Measurements from ENCODE around the gene GLP1R. TPM values are rescaled to one million over a fixed set of nuclear protein-coding genes. Genes with fewer than 3 reads are reported as not detected.

The GLP1R gene
- total RNA-seq, 1 donor from 2014 or later, result 4.3 TPM

GRCh38 chr6:39063526-39063925 lies 14.9 kb downstream of the GLP1R start:
- DNase-seq (ENCODE audit: extremely low spot score, unreplicated experiment), result no peak
- Mint-ChIP-seq H3K27me3 (peaks cover 26% of the 10 kb centered on the region), H3K36me3 (no peaks in the 10 kb centered on the region), H3K9me3 (no peaks in the 10 kb centered on the region), H3K4me1 (ENCODE audit: unreplicated experiment) (peaks cover 18% of the 10 kb centered on the region), H3K27ac (no peak overlapping the region), H3K4me3 (no peak overlapping the region)
- no peak for TF ChIP-seq CTCF (conservative IDR thresholded peaks at IDR 0.05)

- H3K36me3 Mint-ChIP-seq, result no peaks in the 10 kb centered on the region
- no peak overlapping the region for H3K27ac Mint-ChIP-seq
- DNase-seq (ENCODE audit: extremely low spot score, unreplicated experiment), result no peak
- TF ChIP-seq CTCF (conservative IDR thresholded peaks at IDR 0.05), result no peak
- no peaks in the 10 kb centered on the region for H3K9me3 Mint-ChIP-seq
- peaks cover 22% of the 10 kb centered on the region for H3K27me3 Mint-ChIP-seq
- no peak overlapping the region for H3K4me3 Mint-ChIP-seq
- H3K4me1 Mint-ChIP-seq (ENCODE audit: unreplicated experiment), result peaks cover 6% of the 10 kb centered on the region
Observed at GRCh38 chr6:39065561-39065960, 17.0 kb downstream of the GLP1R start.

- peaks cover 11% of the 10 kb centered on the region for H3K27me3 Mint-ChIP-seq
Observed at GRCh38 chr6:39068391-39068790, 19.8 kb downstream of the GLP1R start.

GRCh38 chr6:39072830-39073229 lies 24.2 kb downstream of the GLP1R start:
- H3K4me1 Mint-ChIP-seq (ENCODE audit: unreplicated experiment), result peaks cover 5% of the 10 kb centered on the region
- H3K27me3 Mint-ChIP-seq, result peaks cover 2% of the 10 kb centered on the region
- H3K27ac Mint-ChIP-seq, result no peak overlapping the region
- TF ChIP-seq CTCF (conservative IDR thresholded peaks at IDR 0.05), result no peak
- no peak overlapping the region for H3K4me3 Mint-ChIP-seq
- no peak for DNase-seq (ENCODE audit: extremely low spot score, unreplicated experiment)
- no peaks in the 10 kb centered on the region for H3K36me3 Mint-ChIP-seq
- H3K9me3 Mint-ChIP-seq, result no peaks in the 10 kb centered on the region

More at GRCh38 chr6:39068391-39068790, 19.8 kb downstream of the GLP1R start:
- no peak for DNase-seq (ENCODE audit: extremely low spot score, unreplicated experiment)
- Mint-ChIP-seq H3K27ac (no peak overlapping the region), H3K9me3 (no peaks in the 10 kb centered on the region), H3K36me3 (no peaks in the 10 kb centered on the region), H3K4me1 (ENCODE audit: unreplicated experiment) (peaks cover 2% of the 10 kb centered on the region), H3K4me3 (no peak overlapping the region)
- no peak for TF ChIP-seq CTCF (conservative IDR thresholded peaks at IDR 0.05)

GRCh38 chr6:39073471-39074355 lies 25.1 kb downstream of the GLP1R start:
- Mint-ChIP-seq H3K4me1 (ENCODE audit: unreplicated experiment) (peaks cover 5% of the 10 kb centered on the region), H3K4me3 (no peak overlapping the region), H3K27ac (no peak overlapping the region), H3K36me3 (no peaks in the 10 kb centered on the region), H3K9me3 (no peaks in the 10 kb centered on the region), H3K27me3 (peaks cover 2% of the 10 kb centered on the region)
- TF ChIP-seq CTCF (conservative IDR thresholded peaks at IDR 0.05), result no peak
- no peak for DNase-seq (ENCODE audit: extremely low spot score, unreplicated experiment)
